Measurements from ENCODE around the gene SEC14L3. TPM values are rescaled to one million over a fixed set of nuclear protein-coding genes. Genes with fewer than 3 reads are reported as not detected.

Gene SEC14L3
- total RNA-seq (2012; rRNA removed), result not detected in 2 replicates
- polyA plus RNA-seq (2012; rRNA removed), result not detected in 2 replicates
- polyA plus RNA-seq (2012; cell fraction: cytosol; rRNA removed), result not detected in 2 replicates
- polyA plus RNA-seq (2012; cell fraction: nucleus; rRNA removed; ENCODE audit: low replicate concordance), result not detected in 2 replicates
- not detected for Bru-seq, nascent RNA
- not detected for BruChase-seq, experiment 1, labeled RNA remaining after a 6-hour chase
- BruChase-seq, experiment 2, labeled RNA remaining after a 2-hour chase, result not detected
- long read RNA-seq, result 0 reads

DNA sequence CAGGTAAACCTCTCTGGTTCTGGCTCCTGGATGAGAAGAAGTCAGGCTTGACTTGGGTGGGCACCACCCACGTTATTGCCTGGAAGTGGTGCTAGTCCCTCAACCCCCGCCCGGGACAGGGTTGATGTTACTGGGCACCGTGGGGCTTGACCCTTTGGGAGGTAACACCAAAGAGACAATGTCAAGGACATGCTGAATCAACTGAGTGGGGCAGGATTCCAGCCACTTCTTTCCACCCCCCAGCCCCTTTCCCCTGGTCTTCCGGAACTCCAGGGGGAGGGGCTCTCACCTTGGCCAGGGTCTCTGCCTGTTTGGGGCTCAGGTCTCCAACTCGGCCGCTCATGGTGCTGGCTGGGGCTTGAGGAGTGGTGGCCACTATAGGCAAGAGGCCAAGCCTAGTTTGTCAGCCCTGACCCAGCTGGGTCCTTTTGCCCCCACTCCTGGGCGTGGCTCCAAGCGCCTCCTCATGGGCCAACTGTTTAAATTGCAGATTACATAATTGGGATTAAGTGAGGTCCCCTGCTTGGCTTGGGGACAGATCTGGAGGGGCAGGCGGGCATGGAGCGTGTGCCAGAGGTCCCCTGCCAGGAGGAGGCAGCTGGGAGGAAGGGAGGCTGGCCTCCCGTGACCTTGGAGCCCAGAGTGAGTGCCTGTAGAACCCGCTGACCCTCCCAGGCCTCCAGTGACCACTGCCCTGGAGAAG lies at the start of gene SEC14L3:
Gene SEC14L3, minus strand, starts transcription at position 402 of the 703 bp plus-strand sequence. Its CDS starts 59 bp downstream, at position 343.
- DNase-seq (no peak), ATAC-seq (ENCODE audit: low read depth) (no peak)
- Histone ChIP-seq H3K27me3 (ENCODE audit: control insufficient read depth, insufficient read depth, low read length) (peaks cover 71% of the 10 kb centered on the region), H4K8ac (ENCODE audit: low read depth in 2 of 2, low read length in 2 of 2) (no peak within 1 kb of the TSS), H4K91ac (ENCODE audit: insufficient read depth, low read depth, low read length) (no peak within 1 kb of the TSS), H2BK5ac (ENCODE audit: low read depth, low read length, poor library complexity, severe bottlenecking) (no peak within 1 kb of the TSS), H3K79me1 (ENCODE audit: low read depth in 1 of 2, low read length in 2 of 2) (no peaks in the 10 kb centered on the region), H3K36me3 (ENCODE audit: control insufficient read depth, insufficient read depth, low read length) (no peaks in the 10 kb centered on the region), H2AFZ (replicated peaks; ENCODE audit: low read length, poor library complexity) (no peak within 1 kb of the TSS), H4K20me1 (ENCODE audit: insufficient read depth, low read length) (no peaks in the 10 kb centered on the region), H2BK15ac (ENCODE audit: low read depth, low read length) (no peak within 1 kb of the TSS), H3K27ac (ENCODE audit: insufficient read depth, low read length) (no peak within 1 kb of the TSS), H2BK120ac (ENCODE audit: low read depth, low read length) (no peak within 1 kb of the TSS), H2AK5ac (ENCODE audit: low read depth, low read length) (no peak within 1 kb of the TSS), H3K56ac (ENCODE audit: extremely low read depth, insufficient read depth, low read length) (no peak within 1 kb of the TSS), H3K18ac (ENCODE audit: low read depth, low read length) (no peak within 1 kb of the TSS), H3K23ac (ENCODE audit: low read depth, low read length) (no peak within 1 kb of the TSS), H2AK9ac (replicated peaks; ENCODE audit: low read depth, low read length, poor library complexity) (no peak within 1 kb of the TSS), H4K5ac (ENCODE audit: low read depth, low read length) (no peak within 1 kb of the TSS), H3K9ac (ENCODE audit: low read depth, low read length) (no peak within 1 kb of the TSS), H3K4me3 (ENCODE audit: insufficient read depth, low read depth, low read length) (no peak within 1 kb of the TSS), H3K14ac (replicated peaks; ENCODE audit: low read depth, low read length) (no peak within 1 kb of the TSS), H2BK20ac (ENCODE audit: low read depth, low read length) (no peak within 1 kb of the TSS), H3K9me3 (ENCODE audit: control insufficient read depth, insufficient read depth, low read length) (no peaks in the 10 kb centered on the region), H3K4me2 (ENCODE audit: low read depth, low read length) (no peak within 1 kb of the TSS), H3K4ac (ENCODE audit: low read depth, low read length) (no peak within 1 kb of the TSS), H3K4me1 (ENCODE audit: control insufficient read depth, insufficient read depth, low read length) (no peaks in the 10 kb centered on the region), H3K9me1 (ENCODE audit: insufficient read depth, low read length) (no peaks in the 10 kb centered on the region)
- CTCF ChIA-PET, result no interaction called here
- in situ Hi-C loops (cut with MboI; ENCODE audit: low sequenced_read_pairs), result no loop called here
- WGBS, 2 experiments (ENCODE audit: extremely low coverage in 2 of 2, insufficient read length in 1 of 2), result 33% methylated on average over 4 of the region's 13 CpGs; no CpG with 5 or more reads in 1 of the 2 experiments
- dilution Hi-C loops (cut with HindIII; ENCODE audit: low sequenced_read_pairs, unreplicated experiment), result no loop called here
- BruUV-seq (replicated peaks), result no TSS peak
- POLR2A ChIA-PET (ENCODE audit: unreplicated experiment), result no interaction called here
- intact Hi-C loops (cut with micrococcal nuclease), result no loop called here
- TF ChIP-seq CEBPB (IDR thresholded peaks at IDR 0.05; ENCODE audit: low read depth, low read length) (no peak), CHD1 (IDR thresholded peaks at IDR 0.05; ENCODE audit: low read depth, low read length) (no peak), SMC3 (IDR thresholded peaks at IDR 0.05; ENCODE audit: low read depth, low read length) (no peak), MAZ (IDR thresholded peaks at IDR 0.05; ENCODE audit: borderline replicate concordance, low read depth, low read length) (no peak), FOS (IDR thresholded peaks at IDR 0.05; ENCODE audit: low read depth, low read length) (no peak), RCOR1 (IDR thresholded peaks at IDR 0.05; ENCODE audit: insufficient replicate concordance, low read length) (no peak), RAD21 (IDR thresholded peaks at IDR 0.05; ENCODE audit: low read length) (no peak), RFX5 (IDR thresholded peaks at IDR 0.05; ENCODE audit: low read depth, low read length) (no peak), MAFK (IDR thresholded peaks at IDR 0.05; ENCODE audit: low read depth, low read length) (no peak), NFE2L2 (IDR thresholded peaks at IDR 0.05; ENCODE audit: low read depth, low read length) (no peak), MXI1 (IDR thresholded peaks at IDR 0.05; ENCODE audit: borderline replicate concordance, low read depth, low read length) (no peak)
- TF ChIP-seq, protein P1, sequence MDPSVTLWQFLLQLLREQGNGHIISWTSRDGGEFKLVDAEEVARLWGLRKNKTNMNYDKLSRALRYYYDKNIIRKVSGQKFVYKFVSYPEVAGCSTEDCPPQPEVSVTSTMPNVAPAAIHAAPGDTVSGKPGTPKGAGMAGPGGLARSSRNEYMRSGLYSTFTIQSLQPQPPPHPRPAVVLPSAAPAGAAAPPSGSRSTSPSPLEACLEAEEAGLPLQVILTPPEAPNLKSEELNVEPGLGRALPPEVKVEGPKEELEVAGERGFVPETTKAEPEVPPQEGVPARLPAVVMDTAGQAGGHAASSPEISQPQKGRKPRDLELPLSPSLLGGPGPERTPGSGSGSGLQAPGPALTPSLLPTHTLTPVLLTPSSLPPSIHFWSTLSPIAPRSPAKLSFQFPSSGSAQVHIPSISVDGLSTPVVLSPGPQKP (IDR thresholded peaks at IDR 0.05; ENCODE audit: borderline replicate concordance, low read depth, low read length), result no peak
- TF ChIP-seq, protein P2, sequence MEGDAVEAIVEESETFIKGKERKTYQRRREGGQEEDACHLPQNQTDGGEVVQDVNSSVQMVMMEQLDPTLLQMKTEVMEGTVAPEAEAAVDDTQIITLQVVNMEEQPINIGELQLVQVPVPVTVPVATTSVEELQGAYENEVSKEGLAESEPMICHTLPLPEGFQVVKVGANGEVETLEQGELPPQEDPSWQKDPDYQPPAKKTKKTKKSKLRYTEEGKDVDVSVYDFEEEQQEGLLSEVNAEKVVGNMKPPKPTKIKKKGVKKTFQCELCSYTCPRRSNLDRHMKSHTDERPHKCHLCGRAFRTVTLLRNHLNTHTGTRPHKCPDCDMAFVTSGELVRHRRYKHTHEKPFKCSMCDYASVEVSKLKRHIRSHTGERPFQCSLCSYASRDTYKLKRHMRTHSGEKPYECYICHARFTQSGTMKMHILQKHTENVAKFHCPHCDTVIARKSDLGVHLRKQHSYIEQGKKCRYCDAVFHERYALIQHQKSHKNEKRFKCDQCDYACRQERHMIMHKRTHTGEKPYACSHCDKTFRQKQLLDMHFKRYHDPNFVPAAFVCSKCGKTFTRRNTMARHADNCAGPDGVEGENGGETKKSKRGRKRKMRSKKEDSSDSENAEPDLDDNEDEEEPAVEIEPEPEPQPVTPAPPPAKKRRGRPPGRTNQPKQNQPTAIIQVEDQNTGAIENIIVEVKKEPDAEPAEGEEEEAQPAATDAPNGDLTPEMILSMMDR (conservative IDR thresholded peaks at IDR 0.05; ENCODE audit: low read depth, low read length), result no peak
- TF ChIP-seq, protein P3, sequence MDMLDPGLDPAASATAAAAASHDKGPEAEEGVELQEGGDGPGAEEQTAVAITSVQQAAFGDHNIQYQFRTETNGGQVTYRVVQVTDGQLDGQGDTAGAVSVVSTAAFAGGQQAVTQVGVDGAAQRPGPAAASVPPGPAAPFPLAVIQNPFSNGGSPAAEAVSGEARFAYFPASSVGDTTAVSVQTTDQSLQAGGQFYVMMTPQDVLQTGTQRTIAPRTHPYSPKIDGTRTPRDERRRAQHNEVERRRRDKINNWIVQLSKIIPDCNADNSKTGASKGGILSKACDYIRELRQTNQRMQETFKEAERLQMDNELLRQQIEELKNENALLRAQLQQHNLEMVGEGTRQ (IDR thresholded peaks at IDR 0.05; ENCODE audit: low read depth, low read length), result no peak
